Measurements from ENCODE around the gene ASGR1. TPM values are rescaled to one million over a fixed set of nuclear protein-coding genes. Genes with fewer than 3 reads are reported as not detected.

ASGR1 gene, protein sequence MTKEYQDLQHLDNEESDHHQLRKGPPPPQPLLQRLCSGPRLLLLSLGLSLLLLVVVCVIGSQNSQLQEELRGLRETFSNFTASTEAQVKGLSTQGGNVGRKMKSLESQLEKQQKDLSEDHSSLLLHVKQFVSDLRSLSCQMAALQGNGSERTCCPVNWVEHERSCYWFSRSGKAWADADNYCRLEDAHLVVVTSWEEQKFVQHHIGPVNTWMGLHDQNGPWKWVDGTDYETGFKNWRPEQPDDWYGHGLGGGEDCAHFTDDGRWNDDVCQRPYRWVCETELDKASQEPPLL
- polyA plus RNA-seq (2013, experiment 1 of 2), result 8.3 TPM
- 12.5 TPM for polyA plus RNA-seq (2013, experiment 2 of 2)

DNA sequence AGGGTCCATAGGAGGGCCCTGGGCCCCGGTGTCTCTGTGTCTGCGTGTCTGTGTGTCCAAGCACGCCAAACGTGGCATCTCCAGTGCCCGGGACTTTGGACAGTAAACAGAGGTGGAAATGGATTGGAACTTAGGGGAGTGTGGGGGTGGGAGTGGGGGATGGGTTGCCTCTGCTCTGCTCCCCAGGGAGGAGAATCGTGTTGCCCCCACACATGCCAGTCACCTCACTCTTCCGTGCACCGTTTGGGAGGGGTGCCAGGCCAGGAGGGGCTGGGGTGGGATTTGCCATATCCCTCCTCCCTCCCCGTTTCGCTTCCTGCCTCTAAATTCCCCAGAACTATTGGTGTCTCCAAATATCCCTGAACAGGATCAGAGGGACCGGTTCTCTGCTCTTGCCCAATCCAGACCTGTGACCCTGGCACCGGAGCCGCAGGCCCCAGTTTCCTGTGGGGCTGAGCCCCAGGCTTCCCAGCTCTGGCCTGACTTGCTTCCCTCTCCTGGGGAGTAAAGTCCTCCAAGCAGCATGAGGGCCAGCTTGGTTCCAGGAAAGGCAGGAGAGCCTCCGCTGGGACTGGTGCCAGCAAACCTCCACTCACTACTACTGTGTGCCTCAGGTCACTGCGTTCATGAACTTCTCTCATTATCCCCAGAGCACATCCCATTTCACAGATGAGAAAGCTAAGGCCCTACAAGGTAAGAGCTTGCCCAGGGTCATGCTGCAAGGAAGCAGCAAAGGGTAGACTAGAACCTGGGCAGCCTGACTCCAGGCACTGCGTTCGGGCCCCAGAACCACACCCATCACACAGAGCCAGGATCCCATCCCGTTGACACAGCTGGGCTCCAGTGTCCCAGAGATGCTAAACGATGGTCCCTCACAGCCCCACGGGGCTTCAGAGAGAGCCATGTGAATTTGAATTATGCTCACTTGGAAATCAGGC is at the start of gene ASGR1:
ASGR1 (minus strand) TSS at position 54 of the 938 bp plus-strand sequence. CDS start 807 bp downstream, outside the sequence.
- 81% methylated on average over 20 of the region's 20 CpGs for WGBS
- H3K36me3 ChIP-seq (ENCODE audit: insufficient read depth, low read length), result no peaks in the 10 kb centered on the region
- 0 out of 2 replicates have a peak, but pooled peaks cover 4% of the 10 kb centered on the region for H3K4me1 ChIP-seq (ENCODE audit: insufficient read depth, low read length)
- H3K9ac ChIP-seq (ENCODE audit: low read depth, low read length), result no peak within 1 kb of the TSS
- no peak within 1 kb of the TSS for H3K27ac ChIP-seq (ENCODE audit: low read depth, low read length)
- no peaks in the 10 kb centered on the region for H3K9me3 ChIP-seq (ENCODE audit: insufficient read depth, low read depth, low read length)
- H3K27me3 ChIP-seq (ENCODE audit: insufficient read depth, low read length), result peaks cover 24% of the 10 kb centered on the region
- peak within 1 kb of the TSS; percentile 70 for H3K4me3 ChIP-seq (ENCODE audit: low read length)

DNA sequence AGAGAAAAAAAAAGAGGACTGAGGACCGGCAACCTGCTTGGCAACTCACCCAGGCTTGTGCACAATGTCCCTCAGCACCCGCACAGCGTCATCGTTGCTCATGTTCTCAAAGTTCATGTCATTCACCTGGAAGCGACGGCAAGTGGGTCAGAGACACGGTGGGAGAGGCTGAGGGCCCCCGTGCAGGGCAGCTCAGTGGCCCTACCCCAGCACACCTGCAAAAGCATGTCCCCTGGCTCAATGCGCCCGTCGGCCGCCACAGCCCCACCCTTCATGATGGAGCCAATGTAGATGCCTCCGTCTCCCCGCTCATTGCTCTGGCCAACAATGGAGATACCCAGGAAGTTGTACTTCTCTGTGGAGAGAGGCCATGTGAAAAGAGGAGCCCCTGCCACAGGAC is 49.8 kb upstream of the ASGR1 start:
- Histone ChIP-seq H3K4me1 (ENCODE audit: insufficient read depth, low read length) (no peaks in the 10 kb centered on the region), H3K9ac (ENCODE audit: low read depth, low read length) (no peak overlapping the region), H3K4me3 (ENCODE audit: low read length) (no peak overlapping the region), H3K36me3 (ENCODE audit: insufficient read depth, low read length) (peaks cover 66% of the 10 kb centered on the region), H3K27me3 (ENCODE audit: insufficient read depth, low read length) (no peaks in the 10 kb centered on the region), H3K27ac (ENCODE audit: low read depth, low read length) (no peak overlapping the region), H3K9me3 (ENCODE audit: insufficient read depth, low read depth, low read length) (no peaks in the 10 kb centered on the region)
- 97% methylated on average over 14 of the region's 14 CpGs for WGBS

DNA sequence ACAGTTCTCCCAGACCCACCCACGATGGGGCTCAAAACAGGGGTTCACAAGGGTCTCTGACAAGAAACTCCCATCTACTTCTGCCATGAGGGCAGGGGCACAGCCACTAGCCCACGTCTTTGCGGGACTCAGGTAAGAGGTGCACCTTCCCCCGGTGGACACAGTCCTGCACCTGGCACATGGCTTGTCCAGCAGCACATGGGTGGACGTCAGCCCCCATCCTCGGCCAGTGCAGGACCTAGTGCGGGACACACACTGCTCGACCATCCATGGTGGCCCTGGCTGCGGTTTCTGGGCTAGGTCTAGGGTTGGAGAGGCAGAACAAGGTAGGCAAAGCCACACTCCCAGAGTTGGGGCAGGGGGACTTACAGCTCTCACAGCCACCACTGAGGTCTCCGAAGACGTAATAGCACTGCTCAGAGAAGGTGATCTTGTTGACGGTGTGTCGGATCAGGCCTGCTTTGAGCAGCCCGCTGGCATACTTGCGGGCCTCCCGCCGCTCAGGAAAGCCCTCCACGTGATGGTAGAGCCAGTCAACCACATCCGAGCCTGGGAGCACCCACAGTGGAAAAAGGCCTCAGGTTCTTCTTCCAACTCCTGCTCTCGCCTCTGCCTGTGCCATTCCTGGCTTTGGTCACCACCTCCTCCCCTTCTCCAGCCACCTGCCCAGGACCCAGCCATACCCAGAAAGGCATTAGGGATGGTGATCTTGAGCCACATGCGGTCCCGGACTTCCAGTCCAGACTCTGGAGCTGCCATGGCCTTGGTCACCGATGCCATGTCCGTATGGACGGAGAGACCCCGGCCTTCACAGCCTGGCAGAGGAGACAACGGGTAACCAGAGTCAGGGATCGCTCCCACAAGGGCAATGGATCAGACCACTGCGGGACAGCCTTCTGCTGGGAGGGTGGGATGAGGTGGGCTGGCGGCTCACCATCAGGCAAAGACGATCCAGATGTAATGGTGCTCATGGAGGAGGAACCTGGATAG is 47.8 kb upstream of the ASGR1 start:
- H3K9me3 ChIP-seq (ENCODE audit: insufficient read depth, low read depth, low read length), result no peaks in the 10 kb centered on the region
- H3K36me3 ChIP-seq (ENCODE audit: insufficient read depth, low read length), result peaks cover 85% of the 10 kb centered on the region
- H3K4me1 ChIP-seq (ENCODE audit: insufficient read depth, low read length), result no peaks in the 10 kb centered on the region
- no peak overlapping the region for H3K9ac ChIP-seq (ENCODE audit: low read depth, low read length)
- no peaks in the 10 kb centered on the region for H3K27me3 ChIP-seq (ENCODE audit: insufficient read depth, low read length)
- 95% methylated on average over 31 of the region's 31 CpGs for WGBS
- no peak overlapping the region for H3K27ac ChIP-seq (ENCODE audit: low read depth, low read length)
- no peak overlapping the region for H3K4me3 ChIP-seq (ENCODE audit: low read length)

- no peak overlapping the region for H3K27ac ChIP-seq (ENCODE audit: low read depth, low read length)
- H3K27me3 ChIP-seq (ENCODE audit: insufficient read depth, low read length), result no peaks in the 10 kb centered on the region
- H3K4me1 ChIP-seq (ENCODE audit: insufficient read depth, low read length), result peaks cover 3% of the 10 kb centered on the region; the same call in 1 of the 2 replicates
- WGBS, result 91% methylated on average over 20 of the region's 21 CpGs
- no peaks in the 10 kb centered on the region for H3K9me3 ChIP-seq (ENCODE audit: insufficient read depth, low read depth, low read length)
- peaks cover 95% of the 10 kb centered on the region for H3K36me3 ChIP-seq (ENCODE audit: insufficient read depth, low read length)
- H3K4me3 ChIP-seq (ENCODE audit: low read length), result no peak overlapping the region
- no peak overlapping the region for H3K9ac ChIP-seq (ENCODE audit: low read depth, low read length)
These were observed 46.7 kb upstream of the ASGR1 start for GRCh38 chr17:7225711-7226331.

DNA sequence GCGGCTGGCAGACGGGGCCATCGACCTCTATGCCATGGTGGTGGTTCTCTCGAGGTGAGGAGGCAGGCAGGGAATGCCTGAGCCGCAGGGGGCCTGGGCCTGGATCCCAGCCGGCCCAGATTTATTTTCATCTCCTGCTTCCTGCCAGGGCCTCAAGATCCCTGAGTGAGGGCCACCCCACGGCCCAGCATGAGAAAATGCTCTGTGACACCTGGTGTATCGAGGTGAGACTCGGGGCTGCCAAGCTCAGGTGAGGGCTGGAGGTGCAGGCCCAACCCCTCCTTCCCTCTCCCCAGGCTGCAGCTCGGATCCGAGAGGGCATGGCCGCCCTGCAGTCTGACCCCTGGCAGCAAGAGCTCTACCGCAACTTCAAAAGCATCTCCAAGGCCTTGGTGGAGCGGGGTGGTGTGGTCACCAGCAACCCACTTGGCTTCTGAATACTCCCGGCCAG is 45.5 kb upstream of the ASGR1 start:
- Histone ChIP-seq H3K4me1 (ENCODE audit: insufficient read depth, low read length) (peaks cover 6% of the 10 kb centered on the region; the same call in 1 of the 2 replicates), H3K4me3 (ENCODE audit: low read length) (no peak overlapping the region), H3K27ac (ENCODE audit: low read depth, low read length) (no peak overlapping the region), H3K27me3 (ENCODE audit: insufficient read depth, low read length) (no peaks in the 10 kb centered on the region), H3K9me3 (ENCODE audit: insufficient read depth, low read depth, low read length) (no peaks in the 10 kb centered on the region), H3K36me3 (ENCODE audit: insufficient read depth, low read length) (peaks cover 85% of the 10 kb centered on the region), H3K9ac (ENCODE audit: low read depth, low read length) (no peak overlapping the region)
- WGBS, result 84% methylated on average over 15 of the region's 15 CpGs

- H3K9ac ChIP-seq (ENCODE audit: low read depth, low read length), result no peak overlapping the region
- peaks cover 80% of the 10 kb centered on the region for H3K36me3 ChIP-seq (ENCODE audit: insufficient read depth, low read length)
- no peaks in the 10 kb centered on the region for H3K9me3 ChIP-seq (ENCODE audit: insufficient read depth, low read depth, low read length)
- H3K4me3 ChIP-seq (ENCODE audit: low read length), result no peak overlapping the region
- 92% methylated on average over 10 of the region's 10 CpGs for WGBS
- H3K27ac ChIP-seq (ENCODE audit: low read depth, low read length), result peak overlapping the region; percentile 39; the same call in 1 of the 2 replicates
- no peaks in the 10 kb centered on the region for H3K27me3 ChIP-seq (ENCODE audit: insufficient read depth, low read length)
- peaks cover 11% of the 10 kb centered on the region; the same call in 1 of the 2 replicates for H3K4me1 ChIP-seq (ENCODE audit: insufficient read depth, low read length)
These were observed 44.9 kb upstream of the ASGR1 start for GRCh38 chr17:7224110-7224509.

GRCh38 chr17:7223375-7223774 is 44.2 kb upstream of the ASGR1 start:
- WGBS, result 95% methylated on average over 4 of the region's 4 CpGs
- H3K9ac ChIP-seq (ENCODE audit: low read depth, low read length), result no peak overlapping the region

GRCh38 chr17:7222972-7223292 is 43.8 kb upstream of the ASGR1 start:
- Histone ChIP-seq H3K4me1 (ENCODE audit: insufficient read depth, low read length) (peaks cover 18% of the 10 kb centered on the region; the same call in 1 of the 2 replicates), H3K27me3 (ENCODE audit: insufficient read depth, low read length) (no peaks in the 10 kb centered on the region), H3K4me3 (ENCODE audit: low read length) (no peak overlapping the region), H3K9me3 (ENCODE audit: insufficient read depth, low read depth, low read length) (no peaks in the 10 kb centered on the region), H3K27ac (ENCODE audit: low read depth, low read length) (no peak overlapping the region), H3K9ac (ENCODE audit: low read depth, low read length) (no peak overlapping the region), H3K36me3 (ENCODE audit: insufficient read depth, low read length) (peaks cover 68% of the 10 kb centered on the region)
- WGBS, result 93% methylated on average over 7 of the region's 7 CpGs

More at GRCh38 chr17:7223375-7223774, 44.2 kb upstream of the ASGR1 start:
- Histone ChIP-seq H3K9me3 (ENCODE audit: insufficient read depth, low read depth, low read length) (no peaks in the 10 kb centered on the region), H3K27me3 (ENCODE audit: insufficient read depth, low read length) (no peaks in the 10 kb centered on the region), H3K4me3 (ENCODE audit: low read length) (no peak overlapping the region), H3K27ac (ENCODE audit: low read depth, low read length) (no peak overlapping the region), H3K36me3 (ENCODE audit: insufficient read depth, low read length) (peaks cover 72% of the 10 kb centered on the region), H3K4me1 (ENCODE audit: insufficient read depth, low read length) (peaks cover 13% of the 10 kb centered on the region; the same call in 1 of the 2 replicates)

GRCh38 chr17:7222093-7222971 is 43.2 kb upstream of the ASGR1 start:
- peaks cover 21% of the 10 kb centered on the region; the same call in 1 of the 2 replicates for H3K4me1 ChIP-seq (ENCODE audit: insufficient read depth, low read length)
- H3K27ac ChIP-seq (ENCODE audit: low read depth, low read length), result no peak overlapping the region
- H3K4me3 ChIP-seq (ENCODE audit: low read length), result no peak overlapping the region
- H3K9me3 ChIP-seq (ENCODE audit: insufficient read depth, low read depth, low read length), result no peaks in the 10 kb centered on the region
- peaks cover 62% of the 10 kb centered on the region for H3K36me3 ChIP-seq (ENCODE audit: insufficient read depth, low read length)
- H3K27me3 ChIP-seq (ENCODE audit: insufficient read depth, low read length), result no peaks in the 10 kb centered on the region
- 94% methylated on average over 15 of the region's 15 CpGs for WGBS
- H3K9ac ChIP-seq (ENCODE audit: low read depth, low read length), result no peak overlapping the region
